GM19043 (cell line): Measurements from ENCODE around the gene NUP37.
A peak's percentile ranks its signal among the peaks of the same experiment; 100 is the strongest.
"Not testable (repeated sequence)": the region's sequence is repeated elsewhere in the genome, so short reads cannot be mapped to it uniquely, and the experiment has no call there.

Experiments
- ATAC-seq: cut with Tn5 transposase; IDR thresholded peaks from one replicate; pipeline ENCODE4 v1.9.1; 2021; ENCODE audit warnings: low read depth; ENCODE audit not compliant: unreplicated experiment

NUP37 gene

DNA sequence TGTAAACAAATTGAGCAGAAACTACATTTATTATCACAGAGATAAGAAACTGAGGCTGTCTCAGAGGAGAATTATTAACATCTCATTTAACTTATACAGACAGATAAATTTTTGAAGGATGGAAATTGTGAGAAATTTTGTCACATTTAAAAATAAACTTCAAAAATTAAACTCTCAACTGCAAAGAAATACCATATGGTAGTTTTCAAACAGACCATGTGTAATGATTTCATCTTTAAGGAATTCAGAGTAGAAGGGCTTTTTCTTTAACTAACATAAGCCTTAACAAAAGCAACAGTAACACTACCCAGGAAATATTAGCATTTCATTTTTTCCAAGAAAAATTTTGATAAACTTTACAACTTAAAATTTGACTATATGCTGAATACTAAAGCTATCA, 26.6 kb downstream of the NUP37 start:
- ATAC-seq = no peak

DNA sequence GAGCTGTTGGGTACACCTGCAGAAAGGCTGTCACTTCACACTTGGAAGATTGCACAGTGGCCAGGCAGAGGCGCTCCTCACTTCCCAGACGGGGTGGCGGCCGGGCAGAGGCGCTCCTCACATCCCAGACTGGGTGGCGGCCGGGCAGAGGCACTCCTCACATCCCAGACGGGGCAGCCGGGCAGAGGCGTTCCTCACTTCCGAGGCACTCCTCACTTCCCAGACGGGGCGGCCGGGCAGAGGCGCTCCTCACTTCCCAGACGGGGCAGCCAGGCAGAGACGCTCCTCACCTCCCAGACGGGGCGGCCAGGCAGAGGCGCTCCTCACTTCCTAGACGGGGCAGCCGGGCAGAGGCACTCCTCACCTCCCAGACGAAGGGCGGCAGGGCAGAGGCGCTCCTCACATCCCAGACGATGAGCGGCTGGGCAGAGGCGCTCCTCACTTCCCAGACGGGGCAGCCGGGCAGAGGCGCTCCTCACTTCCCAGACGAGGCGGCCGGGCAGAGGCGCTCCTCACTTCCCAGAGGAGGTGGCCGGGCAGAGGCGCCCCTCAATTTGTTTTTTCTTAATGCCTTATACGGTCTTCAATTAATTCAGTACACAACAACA, 30.6 kb downstream of the NUP37 start:
- ATAC-seq = not testable (repeated sequence)

DNA sequence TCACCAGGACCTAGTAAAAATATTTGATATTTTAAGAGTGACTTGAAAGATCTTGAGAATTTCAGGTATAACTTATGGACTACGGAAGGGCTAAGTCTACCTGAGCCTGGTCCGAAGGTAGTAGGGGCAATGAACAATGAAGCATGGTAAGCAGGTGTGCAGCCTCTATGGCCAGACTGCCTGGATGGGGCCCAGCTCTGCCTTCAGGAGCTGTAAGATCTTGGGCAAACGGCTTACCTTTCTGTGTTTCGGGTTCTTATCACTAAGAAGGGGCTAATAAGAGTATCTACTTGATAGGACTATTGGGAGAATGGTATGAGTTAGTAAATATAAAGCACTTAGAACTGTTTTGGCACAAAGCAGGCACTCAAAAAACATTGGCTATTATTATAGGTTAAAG, 39.1 kb downstream of the NUP37 start:
- ATAC-seq = no peak

DNA sequence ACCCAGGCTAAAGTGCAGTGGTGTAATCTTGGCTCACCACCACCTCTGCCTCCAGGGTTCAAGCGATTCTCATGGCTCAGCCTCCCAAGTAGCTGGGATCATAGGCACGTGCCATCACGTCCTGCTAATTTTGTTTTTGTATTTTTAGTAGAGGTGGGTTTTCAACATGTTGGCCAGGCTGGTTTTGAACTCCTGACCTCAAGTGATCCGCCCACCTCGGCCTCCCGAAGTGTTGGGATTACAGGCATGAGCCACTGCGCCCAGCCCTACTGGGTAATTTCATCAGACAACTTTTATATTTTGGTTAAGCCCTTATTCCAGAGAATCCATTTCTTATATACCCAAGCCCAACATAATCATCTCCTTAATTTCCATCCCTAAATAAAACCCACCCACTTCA, 47.8 kb downstream of the NUP37 start:
- ATAC-seq = not testable (repeated sequence)

DNA sequence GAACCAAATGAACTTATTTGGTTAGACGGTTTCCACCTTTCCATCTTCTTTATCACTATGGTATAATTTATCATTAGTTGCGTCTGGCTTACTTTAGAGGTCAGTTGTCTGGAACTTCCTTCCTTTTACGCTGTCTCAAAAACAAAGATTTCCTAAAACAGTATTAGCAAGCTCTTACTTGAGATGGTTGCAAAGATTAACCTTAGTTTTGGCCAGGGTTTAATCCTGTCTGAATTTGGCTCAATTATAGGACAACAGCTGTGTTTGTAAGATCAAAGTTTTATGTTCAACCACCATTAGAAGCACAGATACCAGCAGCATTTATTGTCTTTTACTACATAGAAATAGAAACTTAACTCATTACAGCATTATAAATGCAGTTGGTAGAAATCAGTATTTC, 50.2 kb downstream of the NUP37 start:
- ATAC-seq = no peak

DNA sequence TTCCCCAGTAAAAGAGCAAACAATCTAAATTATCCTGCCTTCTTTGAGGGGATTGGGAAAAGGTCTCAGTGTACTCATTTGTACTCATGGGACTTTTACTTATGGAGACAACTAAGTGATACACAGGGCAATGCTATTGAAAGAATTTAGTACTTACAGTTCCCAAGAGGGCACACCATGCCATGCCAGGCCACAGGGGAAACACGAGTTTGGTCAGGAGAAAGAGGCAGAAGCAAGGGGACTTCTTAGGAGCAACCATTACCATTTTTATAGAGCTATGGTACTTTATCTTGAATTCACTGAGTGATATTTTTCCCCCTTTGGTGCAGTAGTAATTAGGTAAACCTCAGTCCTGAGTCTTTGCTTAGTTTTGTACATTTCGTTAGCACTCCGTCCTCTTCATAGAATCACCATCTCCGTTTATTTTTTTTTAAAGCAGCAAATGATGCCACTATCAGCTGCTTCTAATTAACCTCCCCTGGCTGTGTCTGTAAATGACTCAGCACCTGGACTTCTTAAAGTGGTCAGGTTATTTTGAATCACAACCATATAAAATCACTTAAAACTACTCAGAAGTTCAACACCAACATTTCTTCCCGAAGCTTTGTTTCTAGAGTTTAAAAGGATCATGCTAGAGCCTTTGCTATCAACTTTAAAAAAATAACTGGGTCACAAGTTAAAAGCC, 52.2 kb downstream of the NUP37 start:
- ATAC-seq = no peak

DNA sequence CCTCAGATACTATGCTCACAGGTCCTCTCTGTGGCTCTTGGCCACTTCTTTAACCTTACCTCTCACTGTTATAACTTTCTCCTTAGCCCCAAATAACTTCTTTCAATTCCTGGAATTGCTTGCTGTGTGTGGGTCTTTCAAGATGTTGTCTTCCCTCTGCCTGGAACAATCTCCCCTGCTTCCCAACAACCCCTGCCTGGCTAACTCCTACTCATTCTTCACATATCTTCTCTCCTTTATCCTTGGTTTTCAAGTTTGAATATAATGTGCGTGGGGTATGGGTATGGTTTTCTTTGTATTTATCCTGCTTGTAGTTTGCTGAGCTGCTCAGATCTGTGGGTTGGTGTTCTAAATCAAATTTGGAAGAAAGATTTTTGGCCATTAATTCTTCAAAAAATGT, 55.4 kb downstream of the NUP37 start:
- ATAC-seq = no peak

DNA sequence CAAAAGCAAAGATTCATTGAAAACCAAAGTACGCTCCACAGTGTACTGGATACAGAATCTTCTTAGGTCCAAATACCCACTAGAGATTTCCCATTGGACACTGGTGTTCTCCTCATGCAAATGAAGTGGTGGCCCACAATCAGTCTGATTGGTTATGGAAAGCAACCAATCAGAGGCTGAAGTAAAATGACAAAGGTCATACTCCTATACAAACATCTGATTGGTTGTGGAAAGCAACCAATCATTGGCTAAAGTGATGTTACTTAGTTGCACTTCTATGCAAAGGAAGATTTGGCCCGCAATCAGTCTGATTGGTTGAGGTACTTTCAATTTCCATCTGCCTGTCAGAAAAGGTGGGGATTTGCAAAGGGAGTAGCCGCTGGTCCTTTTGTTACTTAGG, 56.8 kb downstream of the NUP37 start:
- ATAC-seq = no peak

DNA sequence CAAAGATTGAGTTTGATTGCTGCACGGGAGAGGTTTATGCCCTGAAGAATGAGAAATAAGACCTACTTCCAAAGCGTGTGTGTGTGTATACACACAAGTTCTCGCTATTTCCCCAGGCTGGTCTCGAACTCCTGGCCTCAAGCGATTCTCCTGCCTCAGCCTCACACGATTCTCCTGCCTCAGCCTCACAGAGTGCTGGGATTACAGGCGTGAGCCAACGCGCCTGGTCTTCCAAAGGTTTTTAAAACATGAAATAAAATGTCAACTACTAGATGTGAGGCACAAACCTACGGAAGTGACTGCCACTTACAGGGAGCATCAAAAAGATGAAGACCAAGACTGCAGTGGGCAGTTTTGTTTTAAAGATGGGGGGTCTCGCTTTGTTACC, 57.5 kb downstream of the NUP37 start:
- ATAC-seq = no peak

DNA sequence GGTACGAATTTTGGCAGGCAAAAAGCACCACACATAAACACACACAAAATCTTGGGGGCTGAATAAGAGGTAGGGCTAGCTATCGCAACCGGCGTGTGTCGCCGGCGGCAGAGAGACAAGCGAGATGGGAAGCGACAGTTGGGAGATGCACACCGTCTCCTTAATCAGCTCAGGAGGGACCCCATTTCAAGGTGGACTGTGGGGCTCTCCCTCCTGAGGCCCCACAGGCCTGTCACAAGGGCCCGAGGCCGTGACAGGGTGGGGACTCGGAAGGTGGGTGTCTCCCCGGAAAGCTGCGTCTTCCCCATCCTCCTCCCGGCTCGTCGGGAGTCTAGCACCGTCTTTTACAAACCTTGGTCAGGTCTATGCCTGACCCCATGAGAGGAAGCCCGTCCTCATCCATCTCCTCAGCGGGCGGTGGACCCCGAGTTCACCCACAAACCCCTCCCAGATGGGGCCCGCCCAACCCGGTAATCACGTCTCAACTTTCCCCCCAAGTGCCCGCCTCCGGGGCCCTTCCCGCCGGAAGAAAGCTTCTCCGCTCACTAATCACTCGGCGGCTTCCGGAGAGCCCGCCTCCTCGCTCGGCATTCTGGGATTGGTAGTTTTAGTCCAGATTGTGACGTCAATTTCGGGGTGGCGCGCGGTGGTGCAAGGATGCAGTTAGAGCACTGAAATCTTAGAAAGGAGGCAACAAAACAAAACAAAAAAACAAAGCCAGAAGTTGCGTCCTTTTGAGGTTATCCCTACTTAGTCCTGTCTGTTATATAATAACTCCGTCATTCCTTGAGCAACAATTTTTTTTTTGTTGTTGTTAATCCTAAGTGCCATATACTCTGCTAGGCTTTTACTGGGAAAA, 58.1 kb downstream of the NUP37 start, which contains the start of gene WASHC3:
Gene WASHC3 (minus strand): TSS at position 432 of the 859 bp plus-strand sequence. CDS start 29 bp downstream, at position 403.
- peak; percentile 94 for ATAC-seq

DNA sequence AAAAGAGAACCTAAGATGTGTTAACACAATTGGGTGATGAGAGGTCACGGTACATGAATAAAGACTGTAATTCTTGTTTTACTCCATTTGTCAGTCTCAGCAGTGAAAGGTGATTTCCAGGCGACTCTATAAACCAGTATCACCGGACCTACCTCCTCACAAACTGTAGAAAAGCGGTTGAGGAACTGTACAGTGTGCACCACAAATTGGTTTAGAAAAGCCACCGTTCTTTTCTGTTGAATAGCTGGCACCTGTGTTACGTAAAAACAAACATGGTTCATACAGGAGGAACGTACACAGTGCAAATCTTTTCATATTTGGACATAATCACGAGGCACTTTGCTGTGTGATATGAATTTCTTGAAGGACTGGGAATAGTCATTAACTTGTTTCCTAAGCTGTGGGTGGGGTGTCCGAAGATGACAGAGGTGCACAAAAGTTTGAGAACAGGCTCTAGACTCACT, 58.8 kb downstream of the NUP37 start:
- no peak for ATAC-seq

DNA sequence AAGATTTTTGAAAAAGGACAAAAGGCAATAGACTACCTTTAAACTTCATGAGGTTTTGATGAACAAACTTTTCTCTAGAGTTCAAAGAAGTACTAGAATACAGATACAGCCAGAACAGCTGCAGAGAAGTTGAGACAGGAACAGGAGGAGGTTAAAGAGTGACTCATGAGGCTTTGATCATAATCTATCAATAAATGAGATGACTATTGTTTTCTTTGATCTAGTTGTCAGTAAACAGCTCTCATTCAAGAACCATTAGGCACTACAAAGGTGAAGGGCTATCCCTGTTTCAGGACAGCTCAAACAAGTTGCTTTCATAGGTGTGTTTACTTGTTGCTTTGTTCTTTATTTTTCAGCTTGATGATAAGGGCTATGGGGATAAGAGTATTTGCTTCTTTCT, 60.6 kb downstream of the NUP37 start:
- ATAC-seq = no peak

DNA sequence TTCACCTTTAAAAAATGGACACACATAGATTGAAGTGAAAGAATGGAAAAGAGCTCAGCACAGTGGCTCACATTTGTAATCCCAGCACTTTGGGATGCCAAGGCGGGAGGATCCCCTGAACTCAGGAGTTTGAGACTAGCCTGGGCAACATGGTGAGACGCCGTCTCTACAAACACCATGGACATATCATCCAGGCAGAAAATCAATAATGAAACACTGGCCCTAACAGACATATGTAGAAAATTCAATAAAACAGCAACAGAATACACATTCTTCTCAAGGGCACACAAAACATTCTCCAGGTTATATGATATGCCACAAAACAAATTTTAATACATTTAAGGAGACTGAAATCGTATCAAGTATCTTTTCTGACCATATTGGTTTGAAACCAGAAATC, 65.6 kb downstream of the NUP37 start:
- ATAC-seq = no peak

DNA sequence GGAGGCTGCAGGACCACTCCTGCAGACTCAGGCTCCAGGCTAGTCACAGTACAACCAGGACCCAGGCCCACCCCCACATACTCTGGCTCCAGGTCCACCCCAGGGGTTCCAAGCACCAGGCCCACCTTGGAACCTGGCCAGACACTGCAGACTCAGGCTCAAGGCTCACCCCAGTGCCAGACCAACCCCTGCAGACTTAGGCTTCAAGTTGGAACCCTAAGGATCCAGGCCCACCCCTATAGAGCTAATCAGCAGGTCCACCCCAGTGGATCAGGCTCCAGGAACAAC, 66.9 kb downstream of the NUP37 start:
- ATAC-seq = no peak

DNA sequence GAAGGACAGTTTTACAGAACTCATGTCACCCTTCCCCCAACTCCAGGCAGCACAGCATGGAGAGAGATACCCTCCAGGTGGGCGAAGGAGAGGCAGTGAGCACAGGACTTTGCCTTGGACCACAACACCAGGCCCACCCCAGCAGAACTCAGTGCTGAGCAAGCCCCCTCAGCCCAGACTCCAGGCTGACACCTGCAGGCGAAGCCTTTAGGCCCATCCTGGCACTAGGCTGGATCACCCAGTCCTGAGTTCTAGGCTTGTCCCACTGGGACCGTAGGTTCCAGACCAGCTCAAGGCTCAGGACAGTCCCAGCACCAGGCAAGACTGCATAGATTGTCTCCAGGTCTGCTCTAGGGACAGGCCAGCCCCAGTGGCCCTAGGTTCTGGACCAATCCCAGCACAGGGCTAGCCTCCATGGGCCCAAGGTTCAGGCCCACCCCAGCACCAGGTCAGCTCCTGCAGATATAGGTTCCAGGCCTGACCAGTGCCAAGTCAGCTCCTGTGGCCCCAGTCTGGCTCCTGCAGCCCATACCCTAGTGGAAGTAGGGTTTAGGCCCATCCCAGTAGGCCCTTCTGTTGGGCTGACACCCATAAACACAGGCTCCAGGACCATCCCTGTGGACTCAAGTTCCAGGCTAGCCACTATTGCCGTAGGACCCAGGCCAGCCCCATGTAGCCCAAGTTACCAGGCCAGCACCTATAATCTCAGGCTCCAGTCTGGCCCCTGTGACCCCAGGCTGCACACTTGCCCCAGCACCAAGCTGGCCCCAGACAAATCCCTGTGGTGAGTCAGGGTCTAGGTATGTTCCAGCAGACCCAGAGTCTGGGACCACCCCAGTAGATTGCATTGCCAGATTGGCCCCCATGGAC, 67.5 kb downstream of the NUP37 start:
- ATAC-seq = no peak

DNA sequence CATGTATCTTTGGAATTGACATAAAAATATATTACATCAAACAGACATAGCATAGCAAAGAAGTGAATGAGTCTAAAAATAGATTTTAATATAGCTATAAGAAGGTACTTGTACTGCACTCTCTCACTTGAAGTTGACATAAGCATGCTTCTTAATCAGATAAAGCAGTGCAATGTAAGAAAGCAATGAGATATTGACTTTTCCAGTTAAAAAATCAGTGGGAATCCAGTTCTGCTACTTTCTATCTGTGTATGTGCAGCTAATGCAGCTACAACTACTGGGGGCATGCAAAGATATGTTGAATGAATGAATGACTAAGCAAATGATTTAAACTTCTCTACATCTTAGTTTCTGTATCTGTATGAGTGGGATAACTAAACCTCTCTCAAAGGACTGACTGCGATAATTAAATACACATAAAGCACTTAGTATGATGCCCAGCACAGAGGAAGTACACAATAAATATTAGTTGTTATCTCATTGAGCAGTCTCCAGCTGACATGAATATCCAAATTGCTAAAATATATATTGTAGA, 68.4 kb downstream of the NUP37 start:
- ATAC-seq = no peak

DNA sequence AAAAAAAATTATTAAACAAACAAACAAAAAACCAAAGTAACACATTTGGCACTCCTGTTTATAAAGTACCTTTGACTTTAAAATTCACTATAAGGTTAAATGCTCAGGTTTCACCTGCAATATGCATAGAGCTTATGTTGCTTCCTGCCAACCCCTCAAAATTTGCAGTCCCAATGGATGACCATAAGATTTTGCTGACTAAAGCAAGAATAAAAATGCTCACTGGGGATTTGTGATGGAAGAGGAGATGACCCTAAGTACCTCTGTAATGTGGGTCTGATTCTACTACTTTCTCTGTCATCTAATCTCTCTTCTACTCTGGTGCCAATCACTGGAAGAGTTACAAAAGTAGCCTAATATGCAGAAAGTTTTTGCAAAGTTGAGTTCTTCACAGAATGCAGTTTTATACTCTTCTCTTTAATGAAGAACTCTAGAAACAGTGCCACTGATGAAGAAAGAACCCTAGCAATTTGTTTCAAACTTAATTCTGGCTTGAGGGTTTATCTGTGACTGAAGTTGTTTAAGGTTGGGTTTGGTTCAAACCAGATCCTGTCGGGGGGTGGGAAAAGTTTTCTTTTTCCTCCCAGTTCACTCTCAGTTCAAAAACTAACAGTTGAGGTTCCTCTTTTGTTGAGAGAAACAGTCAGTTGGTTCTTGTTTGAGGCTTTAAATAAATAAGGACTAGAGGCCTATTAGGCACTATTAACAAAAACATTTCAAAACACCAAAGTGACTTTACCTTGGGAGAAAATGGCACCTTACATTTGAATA, 69.1 kb downstream of the NUP37 start:
- no peak for ATAC-seq

DNA sequence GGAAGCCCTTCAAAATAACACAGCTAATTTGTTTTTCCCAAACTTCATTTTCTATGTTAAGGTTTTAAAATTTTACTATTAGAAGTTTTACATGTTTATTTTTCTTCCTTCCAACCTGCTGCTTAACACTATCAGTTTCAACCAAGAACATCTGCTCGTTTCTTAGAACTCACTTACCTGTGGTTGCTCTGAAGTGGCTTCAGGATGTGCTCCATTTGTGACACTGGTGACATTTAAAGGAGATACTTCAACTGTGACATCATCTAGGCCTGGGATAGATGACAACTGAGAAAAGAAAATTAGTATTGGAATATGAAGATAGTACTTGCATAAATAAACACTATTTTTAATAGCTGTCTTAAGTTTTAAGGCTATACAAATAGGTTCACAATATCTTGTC, 76.0 kb downstream of the NUP37 start:
- ATAC-seq = peak; percentile 91

DNA sequence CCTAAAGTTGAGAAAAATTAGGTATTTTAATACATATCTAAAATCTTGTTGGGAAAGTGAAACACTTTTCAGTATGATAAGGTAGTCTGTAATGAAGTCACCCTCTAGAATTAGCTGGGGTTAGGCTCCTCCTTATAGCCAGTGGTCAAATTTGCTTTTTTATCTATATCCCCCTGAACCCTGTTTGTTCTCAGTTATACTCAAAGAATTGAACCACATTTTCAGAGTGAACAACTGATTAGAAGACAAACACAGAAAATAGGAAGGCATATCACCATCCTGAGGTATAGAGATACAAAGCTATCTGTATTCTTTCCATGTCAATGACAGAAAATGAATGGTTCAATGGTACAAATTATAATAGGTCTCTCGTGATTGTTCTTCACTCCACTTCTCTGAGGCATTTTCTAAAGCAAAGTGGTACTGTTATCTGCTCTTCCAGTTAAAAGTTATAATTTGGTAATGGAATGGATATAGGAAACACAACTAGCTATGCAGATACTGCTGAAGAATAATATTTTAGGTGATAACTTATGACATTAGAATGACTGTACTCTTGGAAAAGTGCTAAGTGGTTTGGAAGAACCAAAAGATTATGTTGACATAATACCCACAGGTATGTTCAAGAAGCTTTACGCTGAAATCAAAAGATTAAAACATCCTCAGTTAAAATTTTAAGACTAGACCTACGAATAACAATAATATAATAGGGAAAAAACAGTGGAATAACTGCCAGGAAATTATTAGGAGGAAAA, 85.7 kb downstream of the NUP37 start:
- ATAC-seq = no peak
